Effector memory CD4-positive, alpha-beta T cell (primary cell): ENCODE data around the gene MARCKSL1.
"Not testable (repeated sequence)": the region's sequence is repeated elsewhere in the genome, so short reads cannot be mapped to it uniquely, and the experiment has no call there.

Source experiments
- DNase-seq, 3 donors: peaks; one replicate each; pipeline ENCODE4 v3.0.0-alpha.2; 2020
- H3K27ac ChIP-seq: 2 replicates; pipeline ENCODE4 v1.7.0; 2013; ENCODE audit warnings: mild to moderate bottlenecking, low read length, moderate library complexity; ENCODE audit not compliant: insufficient read depth, poor library complexity, severe bottlenecking
- H3K27me3 ChIP-seq: replicated peaks from 2 replicates; pipeline ENCODE4 v1.7.0; 2013; ENCODE audit warnings: mild to moderate bottlenecking, low read length; ENCODE audit not compliant: insufficient read depth, control insufficient read depth, poor library complexity, severe bottlenecking
- H3K36me3 ChIP-seq: 2 replicates; pipeline ENCODE4 v1.7.0; 2013; ENCODE audit warnings: mild to moderate bottlenecking, low read length, moderate library complexity; ENCODE audit not compliant: control insufficient read depth, insufficient read depth
- H3K4me1 ChIP-seq: 2 replicates; pipeline ENCODE4 v1.7.0; 2013; ENCODE audit warnings: low read length, mild to moderate bottlenecking; ENCODE audit not compliant: control insufficient read depth, insufficient read depth, poor library complexity, severe bottlenecking
- H3K4me3 ChIP-seq: 2 replicates; pipeline ENCODE4 v1.7.0; 2013; ENCODE audit warnings: low read length, low read depth, mild to moderate bottlenecking; ENCODE audit not compliant: insufficient read depth, poor library complexity, severe bottlenecking
- H3K9me3 ChIP-seq: 2 replicates; pipeline ENCODE4 v1.7.0; 2013; ENCODE audit warnings: mild to moderate bottlenecking, low read length, moderate library complexity; ENCODE audit not compliant: control insufficient read depth

MARCKSL1 gene

DNA sequence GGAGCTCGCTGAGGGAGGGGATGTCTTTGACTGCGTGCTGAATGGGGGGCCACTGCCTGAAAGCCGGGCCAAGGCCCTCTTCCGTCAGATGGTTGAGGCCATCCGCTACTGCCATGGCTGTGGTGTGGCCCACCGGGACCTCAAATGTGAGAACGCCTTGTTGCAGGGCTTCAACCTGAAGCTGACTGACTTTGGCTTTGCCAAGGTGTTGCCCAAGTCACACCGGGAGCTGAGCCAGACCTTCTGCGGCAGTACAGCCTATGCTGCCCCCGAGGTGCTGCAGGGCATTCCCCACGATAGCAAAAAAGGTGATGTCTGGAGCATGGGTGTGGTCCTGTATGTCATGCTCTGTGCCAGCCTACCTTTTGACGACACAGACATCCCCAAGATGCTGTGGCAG lies 27.7 kb upstream of the MARCKSL1 start:
- no peak for DNase-seq
- Histone ChIP-seq H3K36me3 (peaks cover 37% of the 10 kb centered on the region), H3K9me3 (no peaks in the 10 kb centered on the region), H3K27ac (no peak overlapping the region), H3K27me3 (peaks cover 3% of the 10 kb centered on the region), H3K4me3 (no peak overlapping the region), H3K4me1 (peaks cover 9% of the 10 kb centered on the region)

DNA sequence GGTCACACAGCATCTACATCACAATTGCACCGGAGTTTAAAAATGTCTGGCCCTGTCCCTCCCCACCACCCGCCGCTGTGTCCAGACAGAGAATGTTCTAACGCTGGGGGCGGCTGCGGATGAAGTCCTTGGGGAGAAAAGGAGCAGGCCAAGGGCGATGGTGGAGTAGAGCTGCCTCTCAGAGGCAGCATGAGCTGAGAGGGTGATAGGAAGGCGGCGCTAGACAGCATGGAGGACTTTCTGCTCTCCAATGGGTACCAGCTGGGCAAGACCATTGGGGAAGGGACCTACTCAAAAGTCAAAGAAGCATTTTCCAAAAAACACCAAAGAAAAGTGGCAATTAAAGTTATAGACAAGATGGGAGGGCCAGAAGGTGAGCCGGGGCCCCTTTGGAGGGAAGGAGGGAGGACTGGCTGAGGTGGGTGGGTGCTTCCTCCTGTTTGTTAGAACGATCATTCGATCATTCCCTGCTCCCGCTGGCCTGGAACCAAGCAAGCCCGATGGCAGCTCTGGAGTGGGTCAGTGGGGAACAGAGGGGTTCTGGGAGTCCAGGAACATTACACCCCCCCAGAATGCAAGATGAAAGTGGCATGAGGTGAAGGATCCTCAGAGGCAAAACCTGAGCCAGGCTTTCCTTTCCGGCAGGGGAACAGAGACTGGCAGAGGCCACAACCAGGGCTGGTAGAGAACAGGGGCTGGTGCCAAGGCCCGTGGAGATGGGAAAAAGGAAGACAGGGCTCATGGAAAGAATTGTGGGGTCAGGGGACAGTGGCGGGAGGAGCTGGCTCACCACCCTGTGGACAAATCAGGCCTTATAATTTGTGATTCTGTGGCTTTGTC lies 26.7 kb upstream of the MARCKSL1 start, which contains the start of the genes FAM229A and TSSK3:
TSS of gene FAM229A (minus strand) at position 12 of the 840 bp plus-strand sequence. CDS start 394 bp downstream, outside the sequence.
TSS of gene TSSK3 (plus strand) at position 66 of the 840 bp plus-strand sequence. CDS start at position 229, 163 bp downstream.
- peak within 1 kb of the TSS; percentile 54 for H3K4me3 ChIP-seq
- H3K27ac ChIP-seq, result no peak within 1 kb of the TSS
- no peak for DNase-seq
- H3K36me3 ChIP-seq, result peaks cover 28% of the 10 kb centered on the region
- peaks cover 9% of the 10 kb centered on the region for H3K4me1 ChIP-seq
- no peaks in the 10 kb centered on the region for H3K9me3 ChIP-seq
- H3K27me3 ChIP-seq, result peaks cover 3% of the 10 kb centered on the region

DNA sequence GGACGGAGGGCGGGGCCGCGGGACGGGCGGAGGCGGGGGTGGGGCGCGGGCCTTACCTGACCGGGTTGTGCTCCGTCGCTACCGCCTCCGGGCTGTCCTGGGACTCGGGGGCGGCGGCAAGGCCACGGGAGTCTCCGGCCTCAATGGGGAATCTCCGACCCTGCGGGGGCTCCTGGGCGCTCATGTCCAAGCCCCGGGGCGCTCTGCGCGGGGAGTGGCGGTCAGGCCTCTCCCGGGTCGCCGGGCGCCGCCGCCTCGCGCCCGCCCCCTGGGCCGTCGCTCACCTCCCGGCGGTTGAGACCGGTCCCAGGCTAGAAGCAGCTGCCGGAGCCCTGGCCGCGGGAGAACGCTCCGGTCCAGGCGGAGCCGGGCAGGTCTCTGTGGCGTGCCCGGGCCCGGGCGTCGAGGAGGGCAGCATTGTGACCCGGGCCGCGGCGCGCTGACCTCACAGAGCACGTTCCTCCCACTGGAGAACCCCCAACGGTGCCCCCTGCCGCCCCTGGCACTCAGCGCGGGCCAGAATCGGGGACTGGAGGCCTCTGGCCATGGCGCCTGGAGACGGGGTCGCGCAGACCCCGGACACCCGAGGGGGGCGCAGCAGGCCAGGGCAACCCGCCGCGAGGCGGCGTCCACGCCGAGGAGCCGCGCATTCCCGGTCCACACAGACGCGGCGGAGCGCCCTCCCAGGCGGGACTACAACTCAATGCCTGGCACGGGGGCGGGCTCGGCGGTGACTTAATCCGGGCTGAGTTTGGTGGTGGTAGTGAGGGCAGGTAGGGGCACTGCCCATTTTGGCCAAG lies 25.8 kb upstream of the MARCKSL1 start:
- Histone ChIP-seq H3K36me3 (peaks cover 20% of the 10 kb centered on the region), H3K27me3 (peaks cover 3% of the 10 kb centered on the region), H3K4me1 (peaks cover 9% of the 10 kb centered on the region), H3K9me3 (no peaks in the 10 kb centered on the region), H3K27ac (no peak overlapping the region), H3K4me3 (peak overlapping the region; percentile 54)
- no peak for DNase-seq

DNA sequence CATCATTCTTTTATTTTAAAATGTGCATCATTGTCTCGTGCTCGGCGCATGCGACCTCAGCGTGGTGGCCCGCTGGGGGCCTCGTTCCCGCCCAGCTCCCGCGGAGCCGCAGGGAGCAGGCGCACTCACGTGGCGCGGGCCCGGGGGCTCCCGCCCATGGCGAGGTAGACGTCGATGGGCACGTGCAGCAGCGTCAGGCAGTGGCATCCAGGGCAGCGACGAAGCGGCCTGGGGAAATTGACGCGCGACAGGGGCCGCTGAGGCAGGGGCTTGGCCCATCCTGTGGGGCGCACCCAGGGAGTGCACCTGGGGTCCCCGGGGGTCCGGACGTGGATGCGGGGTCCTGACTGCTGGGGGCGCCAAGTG lies 25.3 kb upstream of the MARCKSL1 start:
- no peaks in the 10 kb centered on the region for H3K9me3 ChIP-seq
- peaks cover 14% of the 10 kb centered on the region for H3K36me3 ChIP-seq
- H3K27ac ChIP-seq, result no peak overlapping the region
- peaks cover 3% of the 10 kb centered on the region for H3K27me3 ChIP-seq
- peaks cover 9% of the 10 kb centered on the region for H3K4me1 ChIP-seq
- DNase-seq, result no peak
- H3K4me3 ChIP-seq, result no peak overlapping the region

DNA sequence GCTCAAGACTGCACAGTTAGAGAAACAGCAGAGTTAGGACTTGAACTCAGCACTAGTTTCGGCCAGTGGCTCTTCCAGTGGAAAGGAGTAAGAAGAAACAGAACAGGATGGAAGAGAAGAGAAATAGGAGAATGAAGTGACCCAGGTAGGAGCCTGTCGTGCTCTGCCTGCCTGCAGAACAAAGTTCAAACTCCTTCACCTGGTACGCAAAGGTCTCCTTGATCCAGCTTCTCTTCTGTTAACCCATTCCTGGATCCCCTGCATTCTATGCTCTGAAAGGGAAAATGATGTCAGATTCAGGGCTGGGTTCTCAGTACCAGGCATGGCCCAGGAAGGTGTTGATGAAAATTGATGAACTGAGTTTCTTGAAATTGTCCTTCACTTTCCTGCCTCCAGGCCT lies 22.4 kb upstream of the MARCKSL1 start:
- peaks cover 9% of the 10 kb centered on the region for H3K4me1 ChIP-seq
- H3K27ac ChIP-seq, result no peak overlapping the region
- no peaks in the 10 kb centered on the region for H3K9me3 ChIP-seq
- DNase-seq, result no peak
- H3K36me3 ChIP-seq, result no peaks in the 10 kb centered on the region
- no peak overlapping the region for H3K4me3 ChIP-seq
- H3K27me3 ChIP-seq, result peaks cover 3% of the 10 kb centered on the region

DNA sequence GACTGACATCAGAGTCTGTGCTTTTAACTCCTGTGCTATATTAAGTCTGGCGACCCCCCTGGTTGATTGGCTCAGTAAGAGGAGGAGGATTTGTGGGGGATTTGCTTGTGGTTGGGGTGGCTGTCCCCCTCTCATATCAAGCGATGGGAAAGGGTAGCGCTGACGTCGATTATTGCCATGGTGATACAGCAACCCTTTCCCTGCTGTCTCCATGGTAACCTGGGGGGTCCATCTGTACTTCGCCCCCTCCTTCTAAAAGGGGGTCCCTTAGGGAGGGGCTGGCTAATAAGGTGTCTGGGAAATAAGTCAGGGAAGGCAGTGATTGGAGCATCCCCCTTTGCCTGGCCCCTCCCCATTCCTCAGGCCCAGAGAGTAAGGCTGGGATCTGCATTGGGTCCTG lies 21.6 kb upstream of the MARCKSL1 start:
- Histone ChIP-seq H3K36me3 (no peaks in the 10 kb centered on the region), H3K4me3 (no peak overlapping the region), H3K27me3 (peaks cover under 1% of the 10 kb centered on the region), H3K27ac (no peak overlapping the region), H3K9me3 (no peaks in the 10 kb centered on the region), H3K4me1 (peaks cover 9% of the 10 kb centered on the region)
- no peak for DNase-seq

DNA sequence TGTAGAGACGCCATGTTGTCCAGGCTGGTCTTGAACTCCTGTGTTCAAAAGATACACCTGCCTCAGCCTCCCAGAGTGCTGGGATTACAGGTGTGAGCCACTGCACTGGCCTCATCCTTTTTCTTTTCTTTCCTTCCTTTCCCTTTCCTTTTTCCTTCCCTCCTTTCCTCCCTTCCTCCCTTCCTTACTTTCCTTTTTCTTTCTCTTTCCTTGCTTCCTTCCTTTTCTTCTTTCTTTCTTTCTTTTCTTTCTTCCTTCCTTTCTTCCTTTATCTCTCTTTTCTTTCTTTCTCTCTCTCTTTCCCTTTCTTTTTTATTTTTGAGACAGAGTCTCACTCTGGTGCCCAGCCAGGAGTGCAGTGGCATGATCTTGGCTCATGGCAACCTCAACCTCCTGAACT lies 20.4 kb upstream of the MARCKSL1 start:
- Histone ChIP-seq H3K9me3 (no peaks in the 10 kb centered on the region), H3K27me3 (no peaks in the 10 kb centered on the region), H3K4me3 (no peak overlapping the region), H3K36me3 (no peaks in the 10 kb centered on the region), H3K27ac (no peak overlapping the region), H3K4me1 (peaks cover 9% of the 10 kb centered on the region)
- DNase-seq, result no peak

DNA sequence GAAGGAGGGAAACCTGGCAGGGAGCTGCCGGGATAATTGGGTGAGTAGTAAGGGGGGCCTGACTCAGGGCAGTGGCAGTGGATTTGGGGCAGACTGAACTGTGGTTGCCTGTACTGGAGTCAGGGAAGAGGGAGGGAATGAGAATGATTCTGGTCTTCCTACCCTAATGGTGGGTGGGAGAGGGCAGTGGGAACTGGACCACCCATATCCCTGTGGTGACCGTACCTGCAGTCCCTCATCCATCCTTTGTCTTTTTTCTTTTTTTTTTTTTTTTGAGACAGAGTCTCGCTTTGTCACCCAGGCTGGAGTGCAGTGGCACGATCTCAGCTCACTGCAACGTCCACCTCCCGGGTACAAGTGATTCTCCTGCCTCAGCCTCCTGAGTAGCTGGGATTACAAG lies 19.7 kb upstream of the MARCKSL1 start:
- H3K4me3 ChIP-seq, H3K27ac ChIP-seq, H3K36me3 ChIP-seq, DNase-seq, H3K27me3 ChIP-seq, H3K9me3 ChIP-seq: not testable (repeated sequence)
- H3K4me1 ChIP-seq, result peaks cover 11% of the 10 kb centered on the region

DNA sequence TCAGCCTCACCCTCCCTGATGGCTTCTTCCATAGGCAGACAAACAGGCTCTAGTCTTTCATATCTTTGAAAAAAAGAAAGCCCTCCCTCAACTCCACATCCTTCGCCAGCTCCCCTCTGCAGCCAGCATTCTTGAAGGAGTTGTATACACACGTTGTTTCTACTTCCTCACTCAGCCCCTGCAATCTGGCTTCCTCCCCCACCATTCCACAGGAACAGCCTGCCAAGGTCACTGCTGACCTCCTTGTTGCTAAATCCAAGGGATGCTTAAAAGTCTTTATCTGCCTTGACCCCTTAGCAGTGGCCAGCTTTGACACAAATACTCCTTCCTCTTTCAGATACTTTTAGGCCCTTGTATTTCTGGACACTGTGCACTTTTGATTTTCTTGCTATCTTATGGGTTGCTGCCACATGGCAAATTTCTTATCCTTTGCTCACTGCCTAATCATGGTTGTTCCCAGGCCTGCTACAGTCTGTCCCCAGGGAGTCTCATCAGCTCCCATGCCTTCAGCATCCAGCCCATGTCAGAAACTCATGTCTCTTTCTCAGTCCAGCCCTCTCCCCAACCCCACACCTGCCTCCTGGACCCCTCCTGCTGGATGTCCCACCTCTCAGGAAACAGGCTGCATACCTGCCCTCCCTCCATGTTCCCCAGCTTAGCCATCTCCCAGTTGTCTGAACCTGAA lies 18.0 kb upstream of the MARCKSL1 start:
- H3K36me3 ChIP-seq, result no peaks in the 10 kb centered on the region
- no peak for DNase-seq
- H3K27ac ChIP-seq, result no peak overlapping the region

More for the DNA sequence above, 18.0 kb upstream of the MARCKSL1 start:
- Histone ChIP-seq H3K9me3 (no peaks in the 10 kb centered on the region), H3K4me3 (no peak overlapping the region), H3K27me3 (no peaks in the 10 kb centered on the region), H3K4me1 (peaks cover 24% of the 10 kb centered on the region)
